GM23338 (cell line): Measurements from ENCODE around the gene GRIK4. TPM values are rescaled to one million over a fixed set of nuclear protein-coding genes. Genes with fewer than 3 reads are reported as not detected.

Experiments used
- ATAC-seq: fragments of 200-7000 bp; cut with Tn5 transposase; 3 replicates; pipeline ENCODE4 v1.9.1; 2020
- DNase-seq: peaks from one replicate; pipeline ENCODE4 v3.0.0-alpha.2; 2015; ENCODE audit warnings: low spot score
- H2AFZ ChIP-seq: fragments of 200-600 bp; sonication (generic); 2 replicates; pipeline ENCODE4 v1.8.0; 2016; ENCODE audit warnings: antibody characterized with exemption, mild to moderate bottlenecking, moderate library complexity
- H3F3A ChIP-seq: fragments of 200-600 bp; sonication (generic); replicated peaks from 2 replicates; pipeline ENCODE4 v1.8.0; 2017; ENCODE audit warnings: antibody characterized with exemption, mixed run types, low read depth
- H3K27ac ChIP-seq: fragments of 200-600 bp; sonication (generic); 2 replicates; pipeline ENCODE4 v1.6.1; 2016; ENCODE audit warnings: low read depth
- H3K27me3 ChIP-seq: fragments of 200-600 bp; sonication (generic); 2 replicates; pipeline ENCODE4 v1.8.0; 2016; ENCODE audit warnings: mild to moderate bottlenecking, mixed run types, moderate library complexity; ENCODE audit not compliant: insufficient read depth
- H3K36me3 ChIP-seq: fragments of 200-600 bp; sonication (generic); 2 replicates; pipeline ENCODE4 v1.8.0; 2016; ENCODE audit warnings: mild to moderate bottlenecking; ENCODE audit not compliant: insufficient read depth
- H3K4me1 ChIP-seq: fragments of 200-600 bp; sonication (generic); 2 replicates; pipeline ENCODE4 v1.8.0; 2016; ENCODE audit warnings: mild to moderate bottlenecking, moderate library complexity; ENCODE audit not compliant: insufficient read depth
- H3K4me2 ChIP-seq: fragments of 200-600 bp; sonication (generic); 2 replicates; pipeline ENCODE4 v1.7.1; 2017; ENCODE audit warnings: mixed run types
- H3K4me3 ChIP-seq: fragments of 200-600 bp; sonication (generic); 2 replicates; pipeline ENCODE4 v1.6.1; 2016; ENCODE audit warnings: mixed run types
- H3K79me2 ChIP-seq: fragments of 200-600 bp; sonication (generic); replicated peaks from 2 replicates; pipeline ENCODE4 v1.8.0; 2017; ENCODE audit warnings: mild to moderate bottlenecking; ENCODE audit not compliant: insufficient read depth
- H3K9me2 ChIP-seq: fragments of 200-600 bp; sonication (generic); 2 replicates; pipeline ENCODE4 v1.8.0; 2017; ENCODE audit not compliant: insufficient read depth
- H4K20me1 ChIP-seq: fragments of 200-600 bp; sonication (generic); replicated peaks from 2 replicates; pipeline ENCODE4 v1.8.0; 2017; ENCODE audit warnings: mild to moderate bottlenecking; ENCODE audit not compliant: insufficient read depth
- H3K27ac Mint-ChIP-seq: 2 replicates; pipeline ENCODE4 v1.8.0; 2020; ENCODE audit warnings: inconsistent platforms, mild to moderate bottlenecking, moderate library complexity, mixed read lengths
- H3K27me3 Mint-ChIP-seq: 3 replicates; pipeline ENCODE4 v1.8.0; 2022; ENCODE audit warnings: low read depth, mild to moderate bottlenecking, moderate library complexity, mixed read lengths, inconsistent platforms; ENCODE audit not compliant: insufficient read depth, poor library complexity
- H3K36me3 Mint-ChIP-seq: 3 replicates; pipeline ENCODE4 v1.8.0; 2021; ENCODE audit warnings: low read depth, mild to moderate bottlenecking, inconsistent platforms, moderate library complexity, mixed read lengths
- H3K4me1 Mint-ChIP-seq: 3 replicates; pipeline ENCODE4 v1.8.0; 2020; ENCODE audit warnings: mild to moderate bottlenecking, inconsistent platforms, mixed read lengths
- H3K4me3 Mint-ChIP-seq: 3 replicates; pipeline ENCODE4 v1.8.0; 2021; ENCODE audit warnings: moderate library complexity, mild to moderate bottlenecking, inconsistent platforms, mixed read lengths
- H3K9me3 Mint-ChIP-seq: 3 replicates; pipeline ENCODE4 v1.8.0; 2020; ENCODE audit warnings: moderate library complexity, mild to moderate bottlenecking, inconsistent platforms, mixed read lengths
- CREB1 ChIP-seq: fragments of 250-450 bp; sonication (Bioruptor Pico); IDR thresholded peaks from 2 replicates; pipeline ENCODE4 v1.5.0; 2020; ENCODE audit warnings: low read depth, mild to moderate bottlenecking, moderate library complexity
- CTCF ChIP-seq, 2 experiments: fragments of 200-600 bp in 1 of 2; sonication (generic) in 1 of 2; conservative IDR thresholded peaks; 2 replicates each; pipeline versions ENCODE4 v1.5.1 to v1.6.1; 2016 to 2017; ENCODE audit warnings: antibody characterized with exemption in 2 of 2, low read depth in 2 of 2, mild to moderate bottlenecking in 2 of 2, moderate library complexity in 1 of 2
- ETS1 ChIP-seq: IDR thresholded peaks from 2 replicates; pipeline ENCODE4 v1.6.1; 2016; ENCODE audit warnings: antibody characterized with exemption
- EZH2 ChIP-seq: fragments of 200-600 bp; sonication (generic); IDR thresholded peaks from one replicate; pipeline ENCODE4 v1.8.0; 2017; ENCODE audit warnings: antibody characterized with exemption, mild to moderate bottlenecking, low read depth; ENCODE audit not compliant: unreplicated experiment
- EZH2phosphoT487 ChIP-seq: fragments of 200-600 bp; sonication (generic); IDR thresholded peaks from one replicate; pipeline ENCODE4 v1.8.1; 2018; ENCODE audit warnings: antibody characterized with exemption; ENCODE audit not compliant: unreplicated experiment
- JUNB ChIP-seq: IDR thresholded peaks from one replicate; pipeline ENCODE4 v1.6.1; 2016; ENCODE audit warnings: antibody characterized with exemption; ENCODE audit not compliant: unreplicated experiment
- NANOG ChIP-seq: IDR thresholded peaks from 2 replicates; pipeline ENCODE4 v1.6.1; 2016; ENCODE audit warnings: antibody characterized with exemption, borderline replicate concordance
- POLR2AphosphoS5 ChIP-seq: IDR thresholded peaks from 2 replicates; pipeline ENCODE4 v1.6.1; 2016; ENCODE audit warnings: antibody characterized with exemption, low read depth
- STAT1 ChIP-seq: IDR thresholded peaks from one replicate; pipeline ENCODE4 v1.6.1; 2016; ENCODE audit warnings: antibody characterized with exemption; ENCODE audit not compliant: unreplicated experiment
- ZNF114 ChIP-seq: fragments of 250-450 bp; sonication (Bioruptor Pico); IDR thresholded peaks from 2 replicates; pipeline ENCODE4 v1.5.0; 2020; ENCODE audit warnings: mild to moderate bottlenecking, moderate library complexity
- ZNF331 ChIP-seq: fragments of 250-450 bp; sonication (Bioruptor Pico); IDR thresholded peaks from 2 replicates; pipeline ENCODE4 v1.5.0; 2020; ENCODE audit warnings: low read depth, mild to moderate bottlenecking, moderate library complexity
- ZNF462 ChIP-seq: fragments of 250-450 bp; sonication (Bioruptor Pico); IDR thresholded peaks from 2 replicates; pipeline ENCODE4 v1.5.0; 2020; ENCODE audit warnings: mild to moderate bottlenecking, moderate library complexity
- polyA plus RNA-seq: library from polyadenylated mRNA; unstranded; fragments of >200 nt; fragmentation: Nextera tagmentation; extraction: Ambion mirVana; gene quantifications from 2 replicates; pipeline ENCODE4 v1.2.1, GENCODE V29; 2016
- total RNA-seq: library from RNA; depleted of rRNA; stranded (reverse); fragments of >200 nt; shearing (Covaris generic); gene quantifications from 2 replicates; pipeline ENCODE4 v1.2.3, GENCODE V29; 2014
- TF ChIP-seq, protein P1 (sequence below): IDR thresholded peaks from one replicate; pipeline ENCODE4 v1.6.1; 2018; ENCODE audit warnings: antibody characterized with exemption; ENCODE audit not compliant: unreplicated experiment

GRIK4 gene
- total and polyA plus RNA-seq, 2 experiments from 2014 or later, result 0.63 to 2.2 TPM

DNA sequence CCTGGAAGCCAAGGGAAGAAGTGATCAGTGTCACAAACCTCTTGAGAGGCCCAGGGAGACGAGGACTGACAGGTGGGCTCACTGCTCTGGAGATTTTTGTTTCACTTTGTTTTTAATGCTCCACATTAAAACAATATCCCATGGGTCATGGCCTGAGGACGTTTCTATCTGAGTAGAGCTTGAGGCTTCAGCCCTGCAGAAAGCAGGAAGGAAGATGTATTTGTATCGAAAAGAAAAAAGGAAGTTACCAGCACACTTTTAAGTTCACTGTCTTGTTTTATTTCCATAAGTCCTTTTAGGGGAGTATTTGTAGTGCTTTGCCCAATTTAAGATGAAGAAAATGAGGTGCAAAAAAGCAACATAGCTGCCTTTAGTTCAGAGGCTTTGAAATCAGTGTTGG lies 191.1 kb downstream of the GRIK4 start:
- H3F3A ChIP-seq, result no peaks in the 10 kb centered on the region

More for the DNA sequence above, 191.1 kb downstream of the GRIK4 start:
- DNase-seq, result no peak
- no peaks in the 10 kb centered on the region for H3K27me3 Mint-ChIP-seq
- no peaks in the 10 kb centered on the region for H3K27me3 ChIP-seq
- TF ChIP-seq ETS1, result no peak
- TF ChIP-seq EZH2phosphoT487, result no peak
- TF ChIP-seq ZNF462 (CRISPR knock-in tag), result no peak
- no peak for TF ChIP-seq NANOG
- TF ChIP-seq ZNF114 (CRISPR knock-in tag), result no peak
- TF ChIP-seq ZNF331 (CRISPR knock-in tag), result no peak
- TF ChIP-seq POLR2AphosphoS5, result no peak
- TF ChIP-seq CREB1, result no peak
- TF ChIP-seq, protein P1, sequence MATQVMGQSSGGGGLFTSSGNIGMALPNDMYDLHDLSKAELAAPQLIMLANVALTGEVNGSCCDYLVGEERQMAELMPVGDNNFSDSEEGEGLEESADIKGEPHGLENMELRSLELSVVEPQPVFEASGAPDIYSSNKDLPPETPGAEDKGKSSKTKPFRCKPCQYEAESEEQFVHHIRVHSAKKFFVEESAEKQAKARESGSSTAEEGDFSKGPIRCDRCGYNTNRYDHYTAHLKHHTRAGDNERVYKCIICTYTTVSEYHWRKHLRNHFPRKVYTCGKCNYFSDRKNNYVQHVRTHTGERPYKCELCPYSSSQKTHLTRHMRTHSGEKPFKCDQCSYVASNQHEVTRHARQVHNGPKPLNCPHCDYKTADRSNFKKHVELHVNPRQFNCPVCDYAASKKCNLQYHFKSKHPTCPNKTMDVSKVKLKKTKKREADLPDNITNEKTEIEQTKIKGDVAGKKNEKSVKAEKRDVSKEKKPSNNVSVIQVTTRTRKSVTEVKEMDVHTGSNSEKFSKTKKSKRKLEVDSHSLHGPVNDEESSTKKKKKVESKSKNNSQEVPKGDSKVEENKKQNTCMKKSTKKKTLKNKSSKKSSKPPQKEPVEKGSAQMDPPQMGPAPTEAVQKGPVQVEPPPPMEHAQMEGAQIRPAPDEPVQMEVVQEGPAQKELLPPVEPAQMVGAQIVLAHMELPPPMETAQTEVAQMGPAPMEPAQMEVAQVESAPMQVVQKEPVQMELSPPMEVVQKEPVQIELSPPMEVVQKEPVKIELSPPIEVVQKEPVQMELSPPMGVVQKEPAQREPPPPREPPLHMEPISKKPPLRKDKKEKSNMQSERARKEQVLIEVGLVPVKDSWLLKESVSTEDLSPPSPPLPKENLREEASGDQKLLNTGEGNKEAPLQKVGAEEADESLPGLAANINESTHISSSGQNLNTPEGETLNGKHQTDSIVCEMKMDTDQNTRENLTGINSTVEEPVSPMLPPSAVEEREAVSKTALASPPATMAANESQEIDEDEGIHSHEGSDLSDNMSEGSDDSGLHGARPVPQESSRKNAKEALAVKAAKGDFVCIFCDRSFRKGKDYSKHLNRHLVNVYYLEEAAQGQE, result no peak
- TF ChIP-seq CTCF (conservative IDR thresholded peaks at IDR 0.05; ENCODE audit: low read depth in 2 of 2), result no peak
- no peak for TF ChIP-seq EZH2
- no peak for TF ChIP-seq JUNB
- TF ChIP-seq STAT1, result no peak
- H3K9me2 ChIP-seq, result 0 out of 2 replicates have a peak, but pooled peaks cover 4% of the 10 kb centered on the region
- no peak overlapping the region for H3K4me3 ChIP-seq
- H3K27ac Mint-ChIP-seq, result no peak overlapping the region
- H3K79me2 ChIP-seq, result no peaks in the 10 kb centered on the region
- no peaks in the 10 kb centered on the region; the same call in 2 of the 3 replicates for H3K4me1 Mint-ChIP-seq
- no peak for ATAC-seq
- no peaks in the 10 kb centered on the region for H3K36me3 ChIP-seq
- H3K4me3 Mint-ChIP-seq, result no peak overlapping the region
- no peaks in the 10 kb centered on the region for H3K4me1 ChIP-seq
- no peak overlapping the region for H3K27ac ChIP-seq
- no peaks in the 10 kb centered on the region; the same call in 2 of the 3 replicates for H3K36me3 Mint-ChIP-seq
- H2AFZ ChIP-seq, result no peak overlapping the region
- H3K9me3 Mint-ChIP-seq, result peaks cover 8% of the 10 kb centered on the region; the same call in 1 of the 3 replicates
- no peaks in the 10 kb centered on the region for H4K20me1 ChIP-seq
- no peak overlapping the region for H3K4me2 ChIP-seq
